GM21529 (cell line): Measurements from ENCODE around the gene RADIL.
"Not testable (repeated sequence)": the region's sequence is repeated elsewhere in the genome, so short reads cannot be mapped to it uniquely, and the experiment has no call there.

Experiments
- ATAC-seq: cut with Tn5 transposase; IDR thresholded peaks from one replicate; pipeline ENCODE4 v1.9.1; 2021; ENCODE audit not compliant: unreplicated experiment

The RADIL gene

GRCh38 chr7:4797858-4798705 is 85.4 kb downstream of the RADIL start:
- ATAC-seq, result peak; percentile 78

GRCh38 chr7:4796453-4796852 is 87.1 kb downstream of the RADIL start:
- no peak for ATAC-seq

- no peak for ATAC-seq
These were observed 88.7 kb downstream of the RADIL start for GRCh38 chr7:4794591-4795350.

- ATAC-seq, result not testable (repeated sequence)
These were observed 89.3 kb downstream of the RADIL start for GRCh38 chr7:4794171-4794570.

GRCh38 chr7:4793385-4793993 is 90.0 kb downstream of the RADIL start:
- not testable (repeated sequence) for ATAC-seq

GRCh38 chr7:4792537-4793126 is 90.9 kb downstream of the RADIL start:
- no peak for ATAC-seq

- no peak for ATAC-seq
These were observed 91.6 kb downstream of the RADIL start for GRCh38 chr7:4791738-4792536.

GRCh38 chr7:4791101-4791737 is 92.3 kb downstream of the RADIL start:
- ATAC-seq, result no peak

GRCh38 chr7:4790516-4790991 is 93.0 kb downstream of the RADIL start:
- no peak for ATAC-seq

- ATAC-seq, result no peak
These were observed 93.4 kb downstream of the RADIL start for GRCh38 chr7:4790078-4790465.

GRCh38 chr7:4789194-4790077 is 94.1 kb downstream of the RADIL start:
- ATAC-seq, result no peak

GRCh38 chr7:4788627-4789189 is 94.8 kb downstream of the RADIL start:
- no peak for ATAC-seq

- no peak for ATAC-seq
These were observed 95.4 kb downstream of the RADIL start for GRCh38 chr7:4787947-4788626.

GRCh38 chr7:4787541-4787940 is 96.0 kb downstream of the RADIL start:
- no peak for ATAC-seq

- no peak for ATAC-seq
These were observed 97.5 kb downstream of the RADIL start for GRCh38 chr7:4786015-4786414.

GRCh38 chr7:4785371-4785770 is 98.1 kb downstream of the RADIL start:
- no peak for ATAC-seq

- no peak for ATAC-seq
These were observed 98.7 kb downstream of the RADIL start for GRCh38 chr7:4784799-4785198.

- no peak for ATAC-seq
These were observed 99.7 kb downstream of the RADIL start for GRCh38 chr7:4783762-4784351.
